Fibroblast of lung (primary cell): ENCODE measurements around the gene CYTH4. TPM values are rescaled to one million over a fixed set of nuclear protein-coding genes. Genes with fewer than 3 reads are reported as not detected.

Experiments used
- DNase-seq, 2 donors: peaks; one replicate each; pipeline versions ENCODE4 v3.0.0 to v3.0.0-alpha.2; 2010; ENCODE audit warnings: low read depth in 2 of 2
- H2AFZ ChIP-seq: 2 replicates; pipeline ENCODE4 v1.5.1; 2012; ENCODE audit warnings: low read length, control low read depth, inconsistent platforms
- H3K27ac ChIP-seq: 2 replicates; pipeline ENCODE4 v1.5.1; 2011; ENCODE audit warnings: low read length, control low read depth; ENCODE audit not compliant: insufficient read depth
- H3K27me3 ChIP-seq: 2 replicates; pipeline ENCODE4 v1.5.1; 2011; ENCODE audit warnings: mild to moderate bottlenecking, low read length; ENCODE audit not compliant: control insufficient read depth, insufficient read depth
- H3K36me3 ChIP-seq: 2 replicates; pipeline ENCODE4 v1.5.1; 2011; ENCODE audit warnings: low read length; ENCODE audit not compliant: control insufficient read depth, insufficient read depth
- H3K4me1 ChIP-seq: 2 replicates; pipeline ENCODE4 v1.5.1; 2011; ENCODE audit warnings: low read length; ENCODE audit not compliant: control insufficient read depth, insufficient read depth; ENCODE audit errors: extremely low read depth
- H3K4me2 ChIP-seq: 2 replicates; pipeline ENCODE4 v1.5.1; 2011; ENCODE audit warnings: low read length, control low read depth; ENCODE audit not compliant: insufficient read depth; ENCODE audit errors: extremely low read depth
- H3K4me3 ChIP-seq, 4 experiments: fragments of 200-600 bp in 1 of 4; sonication (generic) in 1 of 4; replicated peaks in 1 of 4; 2 replicates each; pipeline ENCODE4 v1.5.1; 2011 to 2016; ENCODE audit warnings: low read length in 4 of 4, low read depth in 3 of 4, mild to moderate bottlenecking in 3 of 4, control low read depth in 2 of 4, inconsistent platforms in 1 of 4, mixed read lengths in 1 of 4; ENCODE audit not compliant: insufficient read depth in 1 of 4; ENCODE audit errors: control extremely low read depth in 1 of 4
- H3K79me2 ChIP-seq: 2 replicates; pipeline ENCODE4 v1.5.1; 2012; ENCODE audit warnings: mild to moderate bottlenecking, low read length, inconsistent platforms; ENCODE audit not compliant: control insufficient read depth, insufficient read depth
- H3K9ac ChIP-seq: 2 replicates; pipeline ENCODE4 v1.5.1; 2011; ENCODE audit warnings: mild to moderate bottlenecking, low read length, control low read depth; ENCODE audit not compliant: insufficient read depth
- H3K9me3 ChIP-seq: 2 replicates; pipeline ENCODE4 v1.5.1; 2012; ENCODE audit warnings: low read depth, low read length; ENCODE audit not compliant: control insufficient read depth, insufficient read depth
- H4K20me1 ChIP-seq: 2 replicates; pipeline ENCODE4 v1.5.1; 2011; ENCODE audit warnings: low read length; ENCODE audit not compliant: control insufficient read depth, insufficient read depth; ENCODE audit errors: extremely low read depth
- EZH2 ChIP-seq: IDR thresholded peaks from 2 replicates; pipeline ENCODE4 v1.5.1; 2012; ENCODE audit warnings: low read length, control low read depth, mild to moderate bottlenecking; ENCODE audit errors: missing control alignments
- polyA plus RNA-seq, 2 donors: library from polyadenylated mRNA; depleted of rRNA in 1 of 2; stranded (reverse) in 1 of 2; unstranded in 1 of 2; fragments of >200 nt; gene quantifications; 2 replicates each; pipeline ENCODE4 v1.2.1, GENCODE V29; 2011 to 2012; ENCODE audit warnings: missing spikeins in 1 of 2
- total RNA-seq: library from RNA; depleted of rRNA; stranded (reverse); fragments of >200 nt; gene quantifications from 2 replicates; pipeline ENCODE4 v1.2.1, GENCODE V29; 2014
- TF ChIP-seq, protein P1 (sequence below), 2 donors: IDR thresholded peaks in 1 of 2; conservative IDR thresholded peaks in 1 of 2; 1 replicate in 1 of 2; 2 replicates in 1 of 2; pipeline ENCODE4 v1.5.1; 2011 to 2012; ENCODE audit warnings: low read length in 2 of 2, control low read depth in 1 of 2, inconsistent platforms in 1 of 2, low read depth in 1 of 2, mild to moderate bottlenecking in 1 of 2

Gene CYTH4
- total and polyA plus RNA-seq, 2 donors (not counting 1 experiment from before 2014, with no cell fraction given) = under 0.01 TPM; not detected in 1

DNA sequence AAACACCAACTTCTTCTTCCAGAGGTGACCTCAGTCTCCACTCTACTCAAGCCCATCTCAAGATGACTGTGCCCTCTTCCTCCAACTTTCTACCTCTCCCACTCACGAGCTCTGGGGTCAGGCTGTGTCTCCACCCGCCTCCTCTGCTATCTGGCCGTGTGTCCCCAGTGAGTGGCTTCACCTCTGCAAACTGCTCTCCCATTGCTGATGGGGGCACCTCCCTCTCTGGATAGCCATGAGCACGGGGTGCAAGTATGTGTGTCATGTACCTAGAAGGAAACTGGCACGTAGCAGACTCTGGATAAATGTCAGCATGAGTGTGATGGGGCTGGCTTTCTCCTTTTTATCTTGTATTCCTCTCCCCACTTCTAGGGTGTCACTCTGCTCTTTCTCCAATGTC, 20.0 kb upstream of the CYTH4 start:
- TF ChIP-seq, protein P1, sequence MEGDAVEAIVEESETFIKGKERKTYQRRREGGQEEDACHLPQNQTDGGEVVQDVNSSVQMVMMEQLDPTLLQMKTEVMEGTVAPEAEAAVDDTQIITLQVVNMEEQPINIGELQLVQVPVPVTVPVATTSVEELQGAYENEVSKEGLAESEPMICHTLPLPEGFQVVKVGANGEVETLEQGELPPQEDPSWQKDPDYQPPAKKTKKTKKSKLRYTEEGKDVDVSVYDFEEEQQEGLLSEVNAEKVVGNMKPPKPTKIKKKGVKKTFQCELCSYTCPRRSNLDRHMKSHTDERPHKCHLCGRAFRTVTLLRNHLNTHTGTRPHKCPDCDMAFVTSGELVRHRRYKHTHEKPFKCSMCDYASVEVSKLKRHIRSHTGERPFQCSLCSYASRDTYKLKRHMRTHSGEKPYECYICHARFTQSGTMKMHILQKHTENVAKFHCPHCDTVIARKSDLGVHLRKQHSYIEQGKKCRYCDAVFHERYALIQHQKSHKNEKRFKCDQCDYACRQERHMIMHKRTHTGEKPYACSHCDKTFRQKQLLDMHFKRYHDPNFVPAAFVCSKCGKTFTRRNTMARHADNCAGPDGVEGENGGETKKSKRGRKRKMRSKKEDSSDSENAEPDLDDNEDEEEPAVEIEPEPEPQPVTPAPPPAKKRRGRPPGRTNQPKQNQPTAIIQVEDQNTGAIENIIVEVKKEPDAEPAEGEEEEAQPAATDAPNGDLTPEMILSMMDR (conservative IDR thresholded peaks at IDR 0.05 in 1 of 2, IDR thresholded peaks at IDR 0.05 in 1 of 2; ENCODE audit: low read depth in 1 of 2, low read length in 2 of 2) = no peak
- TF ChIP-seq EZH2 = no peak
- H2AFZ ChIP-seq = no peak overlapping the region
- DNase-seq = no peak
- H3K4me1 ChIP-seq = no peaks in the 10 kb centered on the region
- H3K9ac ChIP-seq = no peak overlapping the region
- H3K4me3 ChIP-seq = no peak overlapping the region
- peaks cover 2% of the 10 kb centered on the region for H3K9me3 ChIP-seq
- H3K36me3 ChIP-seq = no peaks in the 10 kb centered on the region
- peaks cover 32% of the 10 kb centered on the region for H3K27me3 ChIP-seq
- H3K27ac ChIP-seq = no peak overlapping the region
- H4K20me1 ChIP-seq = no peaks in the 10 kb centered on the region
- no peak overlapping the region for H3K4me2 ChIP-seq
- H3K79me2 ChIP-seq = no peaks in the 10 kb centered on the region

DNA sequence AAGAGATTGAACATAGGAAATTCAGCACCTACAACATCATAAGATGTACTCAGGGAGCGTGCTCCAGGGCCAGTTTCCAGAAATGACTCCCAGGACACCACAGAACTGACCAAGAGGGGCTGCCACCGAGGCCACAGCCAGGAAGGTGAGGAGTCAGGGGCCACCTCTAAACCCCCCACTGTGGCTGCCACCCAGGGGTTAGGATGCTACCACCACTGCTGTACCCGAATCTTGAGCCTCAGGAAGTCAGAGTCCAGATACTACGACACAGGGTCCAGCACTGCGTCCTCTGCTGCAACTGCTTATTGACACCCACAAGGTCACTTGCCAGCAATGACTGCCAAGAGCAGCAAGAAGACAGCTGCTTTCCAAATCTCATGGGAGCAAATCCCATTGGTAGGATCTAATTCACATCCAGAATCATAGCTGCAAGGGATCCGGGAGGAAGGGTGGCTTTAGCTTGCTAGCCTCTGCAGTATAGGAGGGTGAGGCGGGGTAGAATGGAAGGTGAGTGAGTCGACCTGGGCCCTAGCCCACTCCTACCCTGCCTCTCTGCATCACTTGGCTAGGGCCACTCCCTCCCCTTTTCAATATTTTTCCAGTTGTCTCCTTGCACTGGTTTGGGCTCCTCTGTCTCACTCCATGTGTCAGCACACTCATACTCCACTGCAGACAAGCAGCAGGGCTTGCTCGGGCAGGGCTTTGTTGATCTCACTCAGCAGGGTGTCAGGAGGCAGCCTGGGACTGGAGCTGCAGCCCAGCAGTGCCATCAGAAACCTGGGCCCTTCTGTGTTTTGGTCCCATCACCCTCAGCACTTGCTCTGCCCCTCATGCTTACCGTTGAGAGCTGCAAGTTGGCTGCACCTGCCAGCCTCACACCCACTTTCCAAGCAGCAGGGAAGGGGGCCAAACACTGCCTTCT, 18.1 kb upstream of the CYTH4 start:
- Histone ChIP-seq H3K79me2 (no peaks in the 10 kb centered on the region), H3K36me3 (no peaks in the 10 kb centered on the region), H3K4me1 (no peaks in the 10 kb centered on the region), H4K20me1 (no peaks in the 10 kb centered on the region), H2AFZ (no peak overlapping the region), H3K27ac (no peak overlapping the region), H3K27me3 (peaks cover 22% of the 10 kb centered on the region), H3K4me2 (no peak overlapping the region), H3K9me3 (peaks cover 2% of the 10 kb centered on the region), H3K9ac (no peak overlapping the region), H3K4me3 (no peak overlapping the region)
- no peak for TF ChIP-seq EZH2
- TF ChIP-seq, protein P1 (conservative IDR thresholded peaks at IDR 0.05 in 1 of 2, IDR thresholded peaks at IDR 0.05 in 1 of 2; ENCODE audit: low read depth in 1 of 2, low read length in 2 of 2) = no peak
- DNase-seq = no peak

DNA sequence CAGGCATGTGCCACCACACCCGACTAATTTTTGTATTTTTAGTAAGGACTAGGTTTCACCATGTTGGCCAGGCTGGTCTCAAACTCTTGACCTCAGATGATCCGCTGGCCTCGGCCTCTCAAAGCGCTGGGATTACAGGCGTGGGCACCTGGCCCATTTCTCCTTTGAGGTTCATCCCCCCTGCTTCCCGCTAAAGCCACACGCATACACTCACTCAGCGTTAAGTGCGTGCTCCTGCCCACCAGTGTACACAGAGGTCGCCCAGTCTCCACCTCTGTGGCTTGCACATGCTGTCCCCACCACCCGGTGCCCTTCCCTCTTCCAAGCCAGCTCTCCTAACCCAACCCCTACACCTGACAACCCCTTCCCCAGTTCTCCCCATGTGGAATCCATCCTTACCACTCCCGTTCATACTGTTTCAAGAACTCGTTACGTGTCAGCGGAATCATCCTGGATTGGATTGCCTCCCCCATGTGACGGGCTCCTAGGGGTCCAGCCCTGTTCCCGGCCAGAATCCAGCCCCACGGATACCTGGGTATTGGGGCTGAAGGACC, 15.7 kb upstream of the CYTH4 start:
- Histone ChIP-seq H3K27me3 (peaks cover 17% of the 10 kb centered on the region), H3K9ac (no peak overlapping the region), H3K4me1 (no peaks in the 10 kb centered on the region), H3K27ac (no peak overlapping the region), H2AFZ (no peak overlapping the region), H4K20me1 (no peaks in the 10 kb centered on the region), H3K9me3 (peaks cover 2% of the 10 kb centered on the region), H3K4me2 (no peak overlapping the region), H3K4me3 (peak overlapping the region in 2 of 4 experiments; percentile 27 to 56), H3K36me3 (no peaks in the 10 kb centered on the region), H3K79me2 (no peaks in the 10 kb centered on the region)
- DNase-seq = no peak
- no peak for TF ChIP-seq EZH2
- TF ChIP-seq, protein P1 (conservative IDR thresholded peaks at IDR 0.05 in 1 of 2, IDR thresholded peaks at IDR 0.05 in 1 of 2; ENCODE audit: low read depth in 1 of 2, low read length in 2 of 2) = no peak
